ENCODE results near the gene CIT.

DNA sequence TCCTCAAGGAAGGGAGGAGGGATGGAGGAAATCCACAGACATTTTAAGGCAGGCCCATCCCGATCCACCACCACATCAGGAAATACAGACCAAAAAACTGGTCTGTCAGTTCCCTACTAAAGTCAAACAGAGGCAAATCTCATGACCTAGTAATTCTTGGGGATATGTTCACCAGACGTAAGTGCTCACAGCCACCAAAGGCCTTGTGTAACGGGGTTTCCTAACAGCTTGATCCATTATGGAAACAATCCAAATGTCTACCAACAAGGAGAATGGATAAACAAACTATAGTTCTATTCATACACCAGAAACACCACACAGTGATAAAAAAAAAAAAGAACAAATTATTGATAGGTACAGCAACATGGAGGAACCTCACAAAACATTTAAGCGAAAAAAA lies 136.3 kb downstream of the CIT start:
- TF ChIP-seq, protein P1, sequence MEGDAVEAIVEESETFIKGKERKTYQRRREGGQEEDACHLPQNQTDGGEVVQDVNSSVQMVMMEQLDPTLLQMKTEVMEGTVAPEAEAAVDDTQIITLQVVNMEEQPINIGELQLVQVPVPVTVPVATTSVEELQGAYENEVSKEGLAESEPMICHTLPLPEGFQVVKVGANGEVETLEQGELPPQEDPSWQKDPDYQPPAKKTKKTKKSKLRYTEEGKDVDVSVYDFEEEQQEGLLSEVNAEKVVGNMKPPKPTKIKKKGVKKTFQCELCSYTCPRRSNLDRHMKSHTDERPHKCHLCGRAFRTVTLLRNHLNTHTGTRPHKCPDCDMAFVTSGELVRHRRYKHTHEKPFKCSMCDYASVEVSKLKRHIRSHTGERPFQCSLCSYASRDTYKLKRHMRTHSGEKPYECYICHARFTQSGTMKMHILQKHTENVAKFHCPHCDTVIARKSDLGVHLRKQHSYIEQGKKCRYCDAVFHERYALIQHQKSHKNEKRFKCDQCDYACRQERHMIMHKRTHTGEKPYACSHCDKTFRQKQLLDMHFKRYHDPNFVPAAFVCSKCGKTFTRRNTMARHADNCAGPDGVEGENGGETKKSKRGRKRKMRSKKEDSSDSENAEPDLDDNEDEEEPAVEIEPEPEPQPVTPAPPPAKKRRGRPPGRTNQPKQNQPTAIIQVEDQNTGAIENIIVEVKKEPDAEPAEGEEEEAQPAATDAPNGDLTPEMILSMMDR (conservative IDR thresholded peaks at IDR 0.05 in 1 of 2, IDR thresholded peaks at IDR 0.05 in 1 of 2; ENCODE audit: low read depth in 1 of 2, low read length in 2 of 2), result no peak
- TF ChIP-seq EZH2 (IDR thresholded peaks at IDR 0.05; ENCODE audit: low read length, missing control alignments), result no peak

All from fibroblast of lung (primary cell).